T-helper 22 cell (primary cell): ENCODE data around the gene SLC6A17.

Experiments used
- DNase-seq: peaks from one replicate; pipeline ENCODE4 v3.0.0-alpha.2; 2020; ENCODE audit warnings: low read depth

SLC6A17 gene

GRCh38 chr1:110135666-110136065 lies 14.6 kb upstream of the SLC6A17 start:
- no peak for DNase-seq

GRCh38 chr1:110136911-110137310 lies 13.4 kb upstream of the SLC6A17 start:
- no peak for DNase-seq

- no peak for DNase-seq
These were observed 11.3 kb upstream of the SLC6A17 start for GRCh38 chr1:110138956-110139355.

- no peak for DNase-seq
These were observed 5.9 kb upstream of the SLC6A17 start for GRCh38 chr1:110144366-110144765.

GRCh38 chr1:110148961-110149360 lies 1.3 kb upstream of the SLC6A17 start:
- no peak for DNase-seq

- no peak for DNase-seq
These were observed 928 bp downstream of the SLC6A17 start for GRCh38 chr1:110151175-110151669.

GRCh38 chr1:110152133-110152785 lies 2.0 kb downstream of the SLC6A17 start:
- DNase-seq = no peak

- no peak for DNase-seq
These were observed 3.2 kb downstream of the SLC6A17 start for GRCh38 chr1:110153407-110153950.

GRCh38 chr1:110155878-110156522 lies 5.7 kb downstream of the SLC6A17 start:
- DNase-seq = no peak

- no peak for DNase-seq
These were observed 8.0 kb downstream of the SLC6A17 start for GRCh38 chr1:110158261-110158660.

GRCh38 chr1:110159168-110159567 lies 8.9 kb downstream of the SLC6A17 start:
- DNase-seq = no peak

- DNase-seq = no peak
These were observed 10.3 kb downstream of the SLC6A17 start for GRCh38 chr1:110160538-110161100.

GRCh38 chr1:110161165-110161564 lies 10.9 kb downstream of the SLC6A17 start:
- DNase-seq = no peak

GRCh38 chr1:110161849-110162248 lies 11.6 kb downstream of the SLC6A17 start:
- no peak for DNase-seq

GRCh38 chr1:110163591-110163990 lies 13.3 kb downstream of the SLC6A17 start:
- no peak for DNase-seq

GRCh38 chr1:110164725-110165350 lies 14.5 kb downstream of the SLC6A17 start:
- DNase-seq = no peak

GRCh38 chr1:110165761-110166231 lies 15.5 kb downstream of the SLC6A17 start:
- DNase-seq = no peak

- DNase-seq = no peak
These were observed 16.6 kb downstream of the SLC6A17 start for GRCh38 chr1:110166861-110167260.

- no peak for DNase-seq
These were observed 20.8 kb downstream of the SLC6A17 start for GRCh38 chr1:110170766-110171733.

- DNase-seq = no peak
These were observed 21.7 kb downstream of the SLC6A17 start for GRCh38 chr1:110172001-110172400.

GRCh38 chr1:110173466-110174105 lies 23.3 kb downstream of the SLC6A17 start:
- no peak for DNase-seq
